Germinal center (tissue), 1 donor: Measurements from ENCODE around the gene IKBKE.

ENCODE experiments used
- DNase-seq: peaks from one replicate; pipeline ENCODE4 v3.0.0; 2012; ENCODE audit warnings: mixed read lengths, low spot score

The IKBKE gene

DNA sequence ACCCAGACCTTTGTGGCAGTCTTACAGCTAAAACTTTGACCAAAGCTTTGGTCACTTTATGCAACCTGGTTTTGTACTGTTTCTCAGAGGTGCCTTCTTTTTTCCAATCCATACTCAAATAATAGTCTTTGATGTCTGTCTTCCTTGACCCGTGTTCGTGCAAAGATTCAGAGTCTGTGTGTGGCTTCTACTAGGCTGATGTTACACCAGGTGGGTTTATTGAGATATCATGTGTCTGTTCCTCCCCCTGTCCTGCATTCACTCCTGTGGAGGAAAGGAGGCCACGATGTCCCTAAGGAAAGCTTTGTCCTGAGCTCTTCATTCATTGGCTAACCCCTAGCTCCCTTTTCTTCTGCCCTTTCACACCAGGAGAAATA, 15.0 kb upstream of the IKBKE start:
- DNase-seq, result no peak

DNA sequence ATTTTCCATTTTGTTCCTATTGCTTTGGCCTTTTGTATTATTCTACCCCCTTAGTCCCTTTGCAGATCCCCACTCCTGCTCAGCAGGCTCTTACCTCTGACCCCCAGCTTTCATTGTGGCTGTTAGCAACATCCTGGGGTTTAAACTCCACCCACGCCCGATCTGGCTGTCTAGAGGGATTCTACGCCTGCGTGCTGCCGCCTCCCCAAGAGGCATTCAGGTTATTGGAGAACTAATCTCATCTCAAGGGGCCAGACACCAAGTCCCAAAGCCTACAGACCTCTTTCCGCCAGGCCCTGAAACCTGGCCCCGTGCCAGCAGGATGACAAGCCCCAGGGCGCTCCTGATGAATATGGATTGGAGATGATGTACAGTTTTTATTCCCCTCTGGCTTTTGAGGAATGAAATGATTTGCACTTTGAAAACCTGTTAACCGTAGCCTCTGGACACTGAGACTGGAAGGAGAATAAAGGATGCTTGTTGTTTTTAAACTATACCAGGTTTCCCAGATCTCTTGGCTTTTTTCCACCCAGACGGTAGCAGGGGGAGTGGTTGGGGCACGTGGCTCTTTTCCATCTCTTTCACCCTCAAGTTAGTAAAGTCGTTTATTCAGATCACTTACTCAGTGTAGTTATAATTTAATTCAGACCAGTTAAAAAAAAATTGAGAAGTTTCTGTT, 14.5 kb upstream of the IKBKE start:
- DNase-seq, result no peak

DNA sequence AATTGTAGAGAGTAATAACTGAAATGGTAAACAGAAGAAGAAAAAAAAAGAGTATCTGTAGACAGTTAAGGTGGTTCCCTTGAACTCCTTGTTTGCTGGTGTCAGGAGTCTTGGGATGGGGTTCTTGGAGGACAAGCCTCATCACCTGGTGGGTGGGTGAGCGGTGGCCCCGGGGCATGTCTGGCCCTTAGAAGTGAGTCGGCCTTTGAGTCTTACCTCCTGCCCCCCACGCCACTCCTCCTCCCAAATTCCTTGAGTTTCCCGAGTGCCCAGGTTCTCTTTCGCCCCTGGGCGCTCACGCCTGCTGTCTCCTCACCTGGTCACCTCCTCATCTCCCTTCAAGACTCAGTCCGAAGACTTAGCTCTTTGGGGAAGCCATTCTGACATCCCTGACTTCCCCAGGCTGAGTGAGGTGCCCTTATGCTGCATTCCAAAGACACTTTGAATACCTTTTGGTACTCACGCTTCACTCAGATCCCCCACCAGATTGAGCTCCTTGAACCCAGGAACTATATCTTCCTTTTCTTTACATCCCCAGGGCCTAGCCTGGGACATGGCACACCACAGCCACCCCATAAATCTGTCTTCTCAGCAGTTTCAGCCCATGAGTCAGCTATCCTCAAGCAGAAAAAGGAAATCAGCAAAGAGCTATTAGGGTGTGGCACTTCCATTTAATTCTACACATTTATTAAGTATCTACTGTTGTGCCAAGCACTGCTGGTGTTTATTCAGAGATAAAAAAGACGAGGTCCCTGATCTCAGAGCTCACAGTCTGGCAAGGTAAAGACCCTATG, 13.5 kb upstream of the IKBKE start:
- DNase-seq, result no peak

DNA sequence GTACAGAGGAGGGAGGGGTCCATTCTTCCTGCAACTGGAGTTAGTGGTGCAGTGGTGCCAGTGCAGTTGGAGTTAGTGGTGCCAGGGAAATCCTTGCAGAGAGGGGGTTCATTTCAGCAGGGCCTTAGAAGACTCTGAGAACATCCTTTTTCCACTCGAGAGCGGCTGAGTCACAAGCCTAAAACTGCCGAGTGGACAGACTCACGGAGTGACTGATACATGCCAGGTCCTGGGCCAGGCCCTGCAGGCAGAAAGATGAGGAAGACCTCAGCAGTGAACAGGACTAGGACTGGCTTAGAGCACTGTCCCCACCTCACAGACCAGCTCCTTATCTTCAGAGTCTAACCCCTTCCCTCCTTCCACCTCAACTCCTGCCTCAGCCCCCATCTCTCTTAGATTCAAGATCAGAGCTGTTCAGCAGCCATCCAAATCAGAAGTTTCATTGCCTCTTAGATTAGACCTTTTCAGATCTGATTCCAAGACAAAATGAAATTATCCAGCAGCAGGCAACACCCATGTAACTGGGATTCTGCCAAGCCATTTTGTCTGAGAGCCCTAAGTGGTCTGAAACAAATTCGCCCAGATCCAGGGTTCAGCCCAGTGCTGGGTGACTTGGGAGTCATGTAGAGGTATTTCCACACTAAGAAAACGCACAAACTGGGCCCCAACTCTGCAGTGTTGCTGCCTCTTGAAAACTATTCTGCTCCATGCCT, 12.7 kb upstream of the IKBKE start:
- DNase-seq, result no peak

DNA sequence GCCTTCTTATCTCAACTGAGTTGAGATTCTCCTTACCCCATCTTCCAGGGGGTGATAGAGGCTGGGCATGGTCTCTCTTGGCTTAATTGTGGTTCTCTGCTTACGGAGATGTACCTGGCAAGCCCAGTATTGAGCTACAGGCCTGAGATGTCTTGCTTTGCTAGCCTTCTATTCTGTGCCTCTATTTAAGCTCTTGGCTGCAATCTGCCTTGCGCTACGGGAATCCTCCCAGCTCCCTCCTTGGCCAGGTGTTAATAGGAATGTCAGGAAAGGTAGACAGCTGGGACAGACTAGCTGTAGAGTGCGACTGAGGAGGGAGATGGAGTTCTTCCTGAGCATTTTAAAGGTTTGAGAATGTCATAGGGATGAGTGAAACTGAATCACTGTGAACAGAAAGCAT, 10.6 kb upstream of the IKBKE start:
- no peak for DNase-seq

DNA sequence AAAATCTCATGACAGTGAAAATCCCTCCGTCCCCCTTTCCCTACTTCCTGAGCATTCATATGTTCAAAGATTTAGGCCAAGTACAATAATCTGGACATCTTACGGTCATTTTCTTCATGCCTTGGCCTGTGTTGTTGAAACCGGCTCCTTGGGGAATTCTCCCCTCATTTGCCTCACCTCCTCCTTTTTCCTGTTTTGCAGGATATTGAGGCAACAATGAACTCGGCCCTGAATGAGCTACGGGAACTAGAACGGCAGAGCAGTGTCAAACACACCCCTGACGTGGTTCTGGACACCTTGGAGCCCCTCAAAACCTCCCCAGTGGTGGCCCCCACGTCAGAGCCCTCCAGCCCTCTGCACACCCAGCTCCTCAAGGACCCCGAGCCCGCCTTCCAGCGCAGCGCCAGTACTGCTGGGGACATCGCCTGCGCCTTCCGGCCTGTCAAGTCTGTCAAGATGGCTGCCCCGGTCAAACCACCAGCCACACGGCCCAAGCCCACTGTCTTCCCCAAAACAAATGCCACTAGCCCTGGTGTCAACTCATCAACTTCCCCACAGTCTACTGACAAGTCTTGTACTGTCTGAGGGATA, 9.3 kb upstream of the IKBKE start:
- DNase-seq, result no peak

DNA sequence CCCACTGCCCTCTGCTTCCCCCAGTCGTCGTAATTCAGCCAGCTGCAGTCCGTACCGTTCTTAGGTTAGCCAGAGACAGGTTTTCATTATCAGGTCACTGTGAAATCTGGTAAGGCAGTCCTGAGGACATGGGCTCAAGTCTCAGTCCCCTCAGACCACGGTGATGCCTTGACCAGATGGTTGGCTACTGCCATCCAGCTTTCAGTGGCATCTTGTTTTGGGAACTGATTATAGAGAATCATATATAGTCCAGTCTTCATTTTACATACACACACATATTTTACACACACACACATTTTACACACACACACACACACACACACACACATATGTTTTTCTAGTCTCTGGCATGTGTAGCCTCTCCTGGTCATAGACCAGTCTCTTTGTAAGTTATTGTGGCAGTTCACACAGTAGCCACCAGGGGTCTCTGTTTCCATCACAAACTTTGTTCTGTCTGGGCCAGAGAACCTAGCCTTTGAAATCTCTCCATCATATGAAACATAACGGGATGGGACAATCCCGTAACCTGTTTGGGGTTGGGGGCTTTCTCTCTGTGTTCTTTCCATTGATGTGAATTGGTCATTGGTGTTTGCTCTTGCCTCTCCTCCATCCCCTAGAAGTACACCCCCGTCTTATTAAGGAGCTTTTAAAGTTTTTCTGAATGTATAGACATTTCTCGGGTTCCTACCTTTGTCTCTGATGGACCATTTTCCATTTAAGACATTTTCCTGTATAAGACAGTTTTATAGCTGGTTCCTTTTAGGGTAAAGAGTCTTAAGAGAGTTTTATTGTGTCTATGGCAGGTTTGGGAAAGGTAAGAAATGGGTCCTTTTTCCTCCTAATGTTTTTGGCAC, 8.4 kb upstream of the IKBKE start:
- DNase-seq, result peak; percentile 78

DNA sequence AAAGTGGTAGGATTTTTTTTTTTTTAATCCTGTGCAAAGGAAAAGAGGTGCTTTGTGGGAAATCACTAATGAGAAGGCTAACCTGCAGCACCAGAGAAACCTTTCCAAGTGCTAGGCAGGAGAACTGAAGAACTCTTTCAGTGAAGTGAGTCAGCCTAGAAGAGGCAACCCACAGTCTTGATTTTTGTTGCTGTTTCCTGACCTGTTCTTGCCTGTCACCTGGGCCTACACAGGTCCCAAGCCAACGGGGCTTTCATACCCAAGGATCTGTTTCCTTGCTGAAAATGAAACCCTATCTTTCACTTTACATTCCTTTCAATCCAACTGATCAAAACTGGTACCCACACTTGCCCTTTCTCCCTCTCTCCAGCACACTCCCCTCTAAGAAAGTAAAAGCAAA, 7.1 kb upstream of the IKBKE start:
- DNase-seq, result no peak

DNA sequence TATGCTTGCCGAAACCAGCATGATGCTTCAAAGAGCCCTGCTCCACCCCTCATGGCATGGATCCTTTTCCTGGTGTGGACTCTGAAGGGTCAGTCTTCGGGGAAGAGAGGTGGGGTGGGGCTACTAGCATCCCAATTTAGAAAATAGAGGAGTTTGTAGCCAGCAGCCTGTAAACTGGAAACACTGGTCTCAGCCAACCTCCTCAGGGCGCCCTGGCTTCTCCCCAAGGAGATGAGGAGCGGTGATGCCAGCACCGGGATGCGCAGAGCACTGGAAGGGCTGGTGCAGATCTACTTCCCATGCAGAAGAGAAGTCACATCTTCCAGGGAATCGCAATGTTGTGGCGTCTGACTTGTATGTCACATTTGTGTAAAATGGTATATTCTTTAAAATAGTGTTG, 6.4 kb upstream of the IKBKE start:
- DNase-seq, result no peak

DNA sequence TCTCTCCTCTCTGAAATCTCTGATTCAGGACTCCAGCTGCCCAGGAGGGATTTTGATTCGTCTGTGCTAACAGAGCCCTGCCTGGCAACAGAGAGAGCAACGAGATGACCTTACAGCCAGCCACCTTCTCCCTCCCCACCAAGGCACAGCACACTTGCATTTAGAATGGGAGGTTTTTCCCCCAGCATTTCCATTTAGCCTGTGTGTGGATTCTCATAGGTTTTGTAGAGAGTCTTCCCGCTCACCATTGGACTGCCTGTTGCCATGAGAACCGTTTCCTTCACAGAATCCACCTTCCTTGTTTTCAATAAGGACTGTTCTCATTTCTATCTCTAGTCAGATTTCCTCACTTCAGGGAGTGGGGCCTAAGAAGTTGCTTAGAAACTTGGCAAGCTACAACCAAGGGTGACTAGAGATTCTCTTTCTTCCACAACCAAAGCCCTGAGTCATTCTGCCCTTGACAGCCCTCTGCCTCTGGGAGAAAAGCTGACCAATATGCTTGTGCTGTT, 5.8 kb upstream of the IKBKE start:
- DNase-seq, result no peak

DNA sequence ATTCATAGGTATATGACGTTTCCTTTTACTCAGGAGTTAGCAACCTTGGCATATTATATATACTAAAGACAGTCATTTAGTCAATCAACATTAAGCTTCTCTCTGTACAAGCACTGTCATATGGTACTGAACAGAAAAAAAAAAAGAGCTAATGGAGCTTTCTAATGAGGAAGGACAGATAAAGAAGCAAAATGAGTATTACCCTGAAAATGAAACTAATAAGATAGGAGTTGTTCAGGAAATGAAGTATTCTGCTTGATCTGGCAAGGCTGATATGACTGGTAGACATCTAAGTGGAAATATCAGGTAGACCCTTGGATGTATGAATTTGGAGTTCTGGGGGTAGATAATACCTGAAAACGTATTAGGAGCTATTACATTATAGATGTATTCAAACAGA, 4.3 kb upstream of the IKBKE start:
- DNase-seq, result peak; percentile 33

DNA sequence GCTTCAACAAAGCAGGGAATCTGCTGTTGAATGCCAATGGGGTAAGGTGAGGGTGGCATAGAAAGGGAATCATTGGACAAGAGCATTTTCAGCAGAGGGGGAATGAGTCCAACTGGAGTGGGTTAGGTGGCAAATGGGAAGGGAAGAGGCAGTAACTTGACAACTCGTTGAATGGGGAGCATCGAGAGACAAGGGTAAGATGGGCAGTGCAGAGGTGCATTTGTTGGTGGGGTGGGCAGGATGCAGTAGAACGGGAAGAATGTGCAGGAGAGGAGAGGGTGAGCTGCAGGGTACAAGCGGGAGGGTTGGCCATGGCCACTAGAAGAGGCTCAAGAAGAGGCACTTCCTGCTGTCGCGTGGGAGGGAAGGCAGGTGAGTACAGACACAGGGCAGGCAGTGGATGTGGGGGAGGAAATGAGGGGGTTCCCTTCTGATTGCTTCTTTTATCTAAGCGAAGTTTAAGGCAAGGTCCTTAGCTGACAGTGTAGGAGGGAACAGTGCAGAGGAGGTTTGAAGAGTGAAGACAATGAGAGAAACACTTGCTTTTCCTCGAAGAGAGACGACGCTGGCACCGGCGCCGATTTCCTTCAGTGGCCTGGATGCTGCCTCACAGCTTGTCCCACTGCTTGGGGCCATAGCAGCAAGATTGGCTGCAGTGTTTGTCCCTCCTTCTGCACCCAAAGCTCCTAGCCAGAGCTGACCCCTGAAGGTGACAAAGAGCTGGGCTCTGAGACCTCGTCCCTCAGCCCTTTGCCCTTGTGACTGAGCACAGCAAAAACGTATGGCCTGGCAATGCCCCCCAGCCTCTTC, 3.2 kb upstream of the IKBKE start:
- no peak for DNase-seq

DNA sequence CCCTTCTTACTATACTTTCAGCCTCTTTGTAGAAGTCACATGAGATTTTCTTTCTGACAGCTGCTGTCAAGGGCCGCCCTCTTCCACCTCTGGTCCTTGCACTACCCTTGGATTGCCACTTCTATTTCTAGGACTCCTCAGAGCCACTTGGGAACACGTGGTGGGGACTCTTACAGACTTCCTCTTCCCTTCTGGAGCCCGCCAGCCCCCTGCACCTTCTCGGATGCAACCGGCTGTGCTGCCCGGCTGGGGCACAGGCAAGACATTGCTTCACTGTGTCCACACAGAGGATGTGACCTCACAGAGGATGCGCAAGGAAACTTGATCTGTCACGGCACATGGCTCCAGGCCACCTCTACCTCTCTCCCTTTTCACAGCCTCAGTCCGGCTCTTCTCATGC, 2.4 kb upstream of the IKBKE start:
- DNase-seq, result peak; percentile 61

DNA sequence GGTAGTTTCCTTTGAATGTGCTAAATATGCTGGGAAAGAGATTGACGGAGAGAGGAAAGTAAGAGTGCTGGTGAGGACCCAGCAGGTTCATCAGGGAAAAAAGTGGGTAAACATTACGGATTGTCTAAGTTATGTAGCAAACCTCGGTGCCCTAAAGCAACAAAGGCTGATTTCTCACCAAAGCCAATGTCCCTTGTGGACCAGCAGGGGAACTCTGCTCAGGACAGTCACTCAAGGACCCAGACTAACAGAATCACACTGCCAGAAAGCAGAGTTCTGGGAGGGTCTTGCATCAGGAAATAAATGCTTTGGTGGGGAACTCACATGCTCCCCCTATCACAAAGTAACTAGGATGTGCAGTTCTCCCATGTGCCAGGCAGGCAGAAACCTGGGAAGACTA, 1.7 kb upstream of the IKBKE start:
- no peak for DNase-seq

DNA sequence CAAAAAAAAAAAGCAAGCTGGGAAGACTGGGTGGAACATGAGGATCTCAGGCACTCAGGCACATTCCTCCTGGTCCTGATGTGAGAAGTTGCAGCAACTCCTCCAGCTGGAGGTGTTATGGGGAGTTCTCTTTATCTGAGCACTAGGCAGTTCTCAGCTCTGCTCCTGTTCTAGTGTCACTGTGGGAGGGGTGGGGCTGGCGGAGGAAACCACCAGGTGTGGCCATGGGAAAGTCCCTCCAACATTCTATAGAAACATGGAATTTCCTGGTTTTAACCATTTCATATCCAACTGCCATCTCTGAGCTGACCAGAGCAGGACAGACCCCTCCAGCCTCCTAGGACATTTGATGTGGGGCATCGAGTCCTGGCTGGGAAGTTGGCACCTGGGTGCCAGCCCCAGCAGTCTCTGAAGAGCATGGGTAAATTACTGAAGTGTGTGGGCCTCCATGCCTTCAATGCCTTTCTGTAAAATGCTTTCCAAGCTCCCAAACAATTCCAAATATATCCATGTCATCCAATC, 804 bp upstream of the IKBKE start:
- peak; percentile 42 for DNase-seq

DNA sequence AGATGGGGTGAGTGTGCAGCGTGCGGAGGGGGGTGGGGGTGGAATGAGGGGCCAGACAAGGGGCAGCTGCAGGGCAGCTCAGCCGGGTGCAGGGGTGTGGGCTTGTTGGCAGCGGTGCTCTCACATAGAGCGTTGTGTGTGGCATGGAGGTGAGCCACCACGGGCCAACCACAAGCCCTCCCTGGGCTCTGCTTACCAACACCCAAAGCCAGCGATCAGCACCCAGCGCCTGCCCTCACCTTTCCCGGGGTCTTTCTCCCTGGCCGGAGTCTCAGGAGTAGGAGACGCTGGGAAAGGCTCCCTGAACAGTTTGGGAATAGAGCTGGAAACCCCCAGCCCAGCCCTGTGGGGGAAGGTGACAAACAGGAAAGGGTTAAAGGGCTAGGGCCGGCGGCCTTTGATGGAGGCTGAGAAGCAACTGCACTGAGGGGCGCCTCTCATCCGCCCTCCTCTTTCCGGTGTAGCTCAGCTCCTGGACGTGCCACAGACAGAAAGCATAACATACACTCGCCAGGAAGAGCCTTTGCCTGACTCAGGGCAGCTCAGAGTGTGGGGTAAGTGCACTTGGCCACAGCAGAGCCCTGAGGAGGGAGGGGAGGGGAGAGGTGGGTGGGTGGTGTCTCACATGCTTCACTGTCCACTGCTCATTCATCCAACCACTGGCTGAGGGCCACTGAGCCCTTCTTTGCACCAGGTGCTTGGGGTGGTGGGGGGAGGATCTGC, 577 bp downstream of the IKBKE start:
- peak; percentile 79 for DNase-seq

DNA sequence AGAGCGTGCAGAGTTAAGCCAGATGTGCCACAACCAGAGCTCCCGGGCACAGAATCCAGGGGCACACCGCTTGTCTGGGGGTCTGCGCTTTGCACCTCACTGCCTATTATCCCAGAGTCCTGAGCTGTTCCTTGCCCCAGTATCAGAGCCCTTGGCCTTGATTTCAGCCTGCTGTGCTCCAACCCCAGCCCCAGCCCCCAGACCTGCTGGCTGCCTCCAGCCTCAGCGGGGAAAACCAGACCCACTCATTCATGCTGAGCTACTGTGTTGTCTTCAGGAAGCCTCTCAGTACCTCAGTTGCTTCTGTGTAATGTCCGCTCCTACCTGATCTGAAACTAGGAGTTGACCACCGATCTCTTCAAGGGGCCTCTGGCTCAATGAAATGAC, 1.1 kb downstream of the IKBKE start:
- DNase-seq, result peak; percentile 45

DNA sequence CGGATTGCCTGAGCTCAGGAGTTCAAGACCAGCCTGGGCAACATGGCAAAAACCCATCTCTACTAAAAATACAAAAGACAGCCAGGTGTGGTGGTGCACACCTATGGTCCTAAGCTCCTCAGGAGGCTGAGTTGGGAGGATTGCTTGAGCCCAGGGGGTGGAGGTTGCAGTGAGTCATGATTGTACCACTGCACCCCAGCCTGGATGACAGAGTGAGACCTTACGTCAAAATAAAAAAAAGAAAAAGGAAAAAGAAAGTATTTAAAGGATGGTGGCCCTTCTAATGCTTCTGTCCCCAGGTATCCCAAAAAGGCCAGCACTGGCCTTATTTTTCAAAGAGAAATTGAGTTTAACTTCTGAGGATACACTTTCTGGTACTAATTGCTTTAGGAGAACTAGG, 1.7 kb downstream of the IKBKE start:
- DNase-seq, result no peak

DNA sequence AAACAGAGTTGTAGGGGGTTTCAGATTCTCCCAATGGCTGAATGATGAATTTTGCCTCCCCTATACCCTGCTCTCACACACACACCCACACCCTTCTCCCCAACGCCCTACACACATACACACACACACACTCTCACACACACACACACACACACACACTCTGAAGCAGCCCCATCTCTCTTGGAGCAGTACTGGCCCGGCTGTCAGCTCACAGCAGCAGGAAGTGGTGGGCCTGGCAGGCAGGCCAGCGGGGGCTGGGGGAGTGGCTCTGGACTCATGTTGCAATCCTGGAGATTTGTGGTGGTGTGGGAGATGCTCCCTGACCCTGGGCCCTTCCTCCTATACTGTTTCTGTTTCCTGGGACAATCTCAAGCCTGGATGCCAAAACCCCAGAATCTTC, 2.2 kb downstream of the IKBKE start:
- DNase-seq, result no peak

DNA sequence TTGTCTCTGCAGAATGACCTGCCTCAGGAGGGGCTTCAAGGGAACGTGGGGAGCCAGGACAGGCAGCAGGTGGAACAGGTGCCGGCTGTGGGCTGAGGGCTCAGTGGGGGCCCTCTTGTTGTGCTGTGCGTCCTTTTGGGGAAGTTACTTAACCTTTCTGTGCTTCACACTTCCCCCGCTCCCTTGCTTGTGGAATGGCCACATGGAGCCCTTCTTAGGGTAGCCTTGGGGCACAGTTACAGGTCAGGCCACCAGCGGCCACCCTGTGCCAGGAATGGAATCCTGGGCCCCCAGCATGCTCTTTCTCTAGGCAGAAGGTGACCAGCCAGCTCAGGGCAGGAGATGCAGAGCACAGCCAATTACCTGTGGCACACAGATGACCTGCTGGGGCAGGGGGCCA, 2.6 kb downstream of the IKBKE start:
- DNase-seq, result no peak
